Karpas-422 (cell line): ENCODE data around the gene MXRA8. TPM values are rescaled to one million over a fixed set of nuclear protein-coding genes. Genes with fewer than 3 reads are reported as not detected.

Experiments used
- DNase-seq: peaks from one replicate; pipeline ENCODE4 v3.0.0-alpha.2; 2015
- H2AFZ ChIP-seq: fragments of 200-600 bp; sonication (generic); 2 replicates; pipeline ENCODE4 v1.6.1; 2014; ENCODE audit warnings: antibody characterized with exemption, low read length, mixed read lengths
- H3K27ac ChIP-seq: fragments of 200-600 bp; sonication (generic); 2 replicates; pipeline ENCODE4 v1.5.1; 2014; ENCODE audit warnings: mild to moderate bottlenecking, low read length, moderate library complexity
- H3K27me3 ChIP-seq: fragments of 200-600 bp; sonication (generic); 2 replicates; pipeline ENCODE4 v1.6.1; 2014; ENCODE audit warnings: low read length, mixed read lengths
- H3K36me3 ChIP-seq: fragments of 200-600 bp; sonication (generic); 2 replicates; pipeline ENCODE4 v1.6.1; 2014; ENCODE audit warnings: low read length, mixed read lengths; ENCODE audit not compliant: insufficient read depth
- H3K4me1 ChIP-seq: fragments of 200-600 bp; sonication (generic); 2 replicates; pipeline ENCODE4 v1.6.1; 2014; ENCODE audit warnings: mild to moderate bottlenecking, low read length, mixed read lengths
- H3K4me2 ChIP-seq: fragments of 200-600 bp; sonication (generic); 2 replicates; pipeline ENCODE4 v1.6.1; 2014; ENCODE audit warnings: low read length, low read depth, mild to moderate bottlenecking; ENCODE audit not compliant: poor library complexity, severe bottlenecking
- H3K4me3 ChIP-seq: fragments of 200-600 bp; sonication (generic); 2 replicates; pipeline ENCODE4 v1.5.1; 2014; ENCODE audit warnings: mild to moderate bottlenecking, antibody characterized with exemption, low read length, mixed read lengths
- H3K79me2 ChIP-seq: fragments of 200-600 bp; sonication (generic); 2 replicates; pipeline ENCODE4 v1.6.1; 2014; ENCODE audit warnings: mild to moderate bottlenecking, low read length, mixed read lengths
- H3K9ac ChIP-seq: fragments of 200-600 bp; sonication (generic); 2 replicates; pipeline ENCODE4 v1.6.0; 2014; ENCODE audit warnings: low read length
- H3K9me2 ChIP-seq: fragments of 200-600 bp; sonication (generic), shearing (Covaris generic); replicated peaks from 2 replicates; pipeline ENCODE4 v1.6.0; 2014; ENCODE audit warnings: mild to moderate bottlenecking, low read length, moderate library complexity; ENCODE audit not compliant: insufficient read depth
- H3K9me3 ChIP-seq: fragments of 300-700, 200-600 bp; sonication (generic); 2 replicates; pipeline ENCODE4 v1.6.1; 2014; ENCODE audit warnings: low read length, mixed read lengths
- H4K20me1 ChIP-seq: fragments of 200-600 bp; sonication (generic); 2 replicates; pipeline ENCODE4 v1.6.1; 2014; ENCODE audit warnings: mild to moderate bottlenecking, antibody characterized with exemption, low read length, low read depth; ENCODE audit not compliant: insufficient read depth
- total RNA-seq: library from RNA; depleted of rRNA; stranded (reverse); fragments of >200 nt; shearing (Covaris generic); gene quantifications from 2 replicates; pipeline ENCODE4 v1.2.3, GENCODE V29; 2014; ENCODE audit warnings: low replicate concordance

The MXRA8 gene
- total RNA-seq, 1 experiment from 2014 or later: not detected

DNA sequence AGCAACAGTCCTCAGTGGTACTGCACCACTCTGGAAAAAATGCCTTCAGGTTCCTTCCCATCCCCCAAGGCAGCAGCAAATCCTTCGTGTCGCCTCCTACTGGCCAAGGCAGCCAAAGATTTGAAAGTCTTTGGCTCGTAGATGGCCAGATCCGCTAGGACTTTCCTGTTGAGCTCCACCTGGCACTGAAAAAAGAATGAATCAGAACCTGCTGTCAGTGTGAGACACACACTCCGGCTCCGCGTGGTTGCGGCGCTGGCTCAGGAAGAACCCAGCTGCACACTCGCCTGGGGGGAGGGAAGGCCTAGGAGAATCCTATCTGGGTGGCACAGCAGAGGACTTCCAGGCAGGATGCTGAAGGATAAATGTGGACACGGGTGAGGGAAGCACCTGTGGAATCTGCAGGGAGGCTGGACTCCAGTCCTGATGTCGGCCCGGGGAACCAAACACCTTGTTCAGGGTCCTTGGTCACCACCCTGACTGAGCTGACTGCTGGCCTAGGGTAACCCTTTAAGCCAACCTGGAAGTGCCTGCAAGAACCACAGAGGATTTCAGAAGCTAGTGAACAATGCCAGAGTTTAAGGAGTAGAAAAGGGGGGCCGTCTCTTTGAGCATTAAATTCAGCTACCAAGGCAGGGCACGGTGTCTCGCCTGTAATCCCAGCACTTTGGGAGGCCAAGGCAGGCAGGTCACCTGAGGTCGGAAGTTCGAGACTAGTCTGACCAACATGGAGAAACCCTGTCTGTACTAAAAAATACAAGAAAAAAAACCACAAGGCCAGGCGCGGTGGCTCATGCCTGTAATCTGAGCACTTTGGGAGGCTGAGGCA is 43.9 kb upstream of the MXRA8 start:
- Histone ChIP-seq H3K27ac (no peak overlapping the region), H3K27me3 (no peaks in the 10 kb centered on the region), H3K4me2 (no peak overlapping the region), H3K9me3 (no peaks in the 10 kb centered on the region), H3K79me2 (peaks cover 70% of the 10 kb centered on the region), H3K4me3 (no peak overlapping the region), H3K36me3 (peaks cover 40% of the 10 kb centered on the region), H2AFZ (no peak overlapping the region), H3K4me1 (peaks cover 43% of the 10 kb centered on the region), H3K9me2 (no peaks in the 10 kb centered on the region), H4K20me1 (peaks cover 16% of the 10 kb centered on the region; the same call in 1 of the 2 replicates), H3K9ac (no peak overlapping the region)
- peak; percentile 84 for DNase-seq

DNA sequence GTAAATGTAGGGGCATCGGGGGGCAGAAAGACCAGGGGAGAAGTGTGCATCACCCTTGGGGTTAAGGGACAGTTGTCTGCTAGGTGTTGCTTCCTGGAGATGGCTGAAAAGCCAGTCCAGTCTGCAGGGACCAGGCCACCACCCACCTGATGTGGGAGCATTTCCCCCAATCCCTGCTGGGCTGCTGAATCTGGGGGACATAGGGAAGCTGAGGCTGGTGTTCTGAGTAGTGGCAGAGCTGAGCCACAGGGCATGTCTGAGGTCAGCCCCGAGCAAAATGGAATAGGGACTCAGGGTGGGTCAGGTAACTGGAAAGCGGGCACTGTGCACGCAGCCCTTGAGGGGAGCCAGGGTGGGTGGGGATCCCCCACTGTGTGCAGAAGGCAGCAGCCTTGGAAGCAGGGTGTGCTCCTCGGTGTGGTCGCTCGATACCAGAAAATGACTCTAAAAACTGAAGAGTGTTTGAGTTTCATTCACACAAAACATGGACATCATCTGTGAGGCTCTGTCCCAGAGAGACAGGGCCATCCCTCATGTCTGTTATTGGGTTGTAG is 43.2 kb upstream of the MXRA8 start:
- no peaks in the 10 kb centered on the region for H3K9me3 ChIP-seq
- peak overlapping the region; percentile 96; the same call in 1 of the 2 replicates for H3K4me3 ChIP-seq
- peaks cover 44% of the 10 kb centered on the region for H3K36me3 ChIP-seq
- H2AFZ ChIP-seq: no peak overlapping the region
- H3K4me2 ChIP-seq: peak overlapping the region; percentile 76
- peak overlapping the region; percentile 96 for H3K9ac ChIP-seq
- peaks cover 45% of the 10 kb centered on the region for H3K4me1 ChIP-seq
- no peaks in the 10 kb centered on the region for H3K27me3 ChIP-seq
- H3K9me2 ChIP-seq: no peaks in the 10 kb centered on the region
- no peak for DNase-seq
- H3K79me2 ChIP-seq: peaks cover 68% of the 10 kb centered on the region
- H4K20me1 ChIP-seq: peaks cover 16% of the 10 kb centered on the region; the same call in 1 of the 2 replicates
- no peak overlapping the region for H3K27ac ChIP-seq

DNA sequence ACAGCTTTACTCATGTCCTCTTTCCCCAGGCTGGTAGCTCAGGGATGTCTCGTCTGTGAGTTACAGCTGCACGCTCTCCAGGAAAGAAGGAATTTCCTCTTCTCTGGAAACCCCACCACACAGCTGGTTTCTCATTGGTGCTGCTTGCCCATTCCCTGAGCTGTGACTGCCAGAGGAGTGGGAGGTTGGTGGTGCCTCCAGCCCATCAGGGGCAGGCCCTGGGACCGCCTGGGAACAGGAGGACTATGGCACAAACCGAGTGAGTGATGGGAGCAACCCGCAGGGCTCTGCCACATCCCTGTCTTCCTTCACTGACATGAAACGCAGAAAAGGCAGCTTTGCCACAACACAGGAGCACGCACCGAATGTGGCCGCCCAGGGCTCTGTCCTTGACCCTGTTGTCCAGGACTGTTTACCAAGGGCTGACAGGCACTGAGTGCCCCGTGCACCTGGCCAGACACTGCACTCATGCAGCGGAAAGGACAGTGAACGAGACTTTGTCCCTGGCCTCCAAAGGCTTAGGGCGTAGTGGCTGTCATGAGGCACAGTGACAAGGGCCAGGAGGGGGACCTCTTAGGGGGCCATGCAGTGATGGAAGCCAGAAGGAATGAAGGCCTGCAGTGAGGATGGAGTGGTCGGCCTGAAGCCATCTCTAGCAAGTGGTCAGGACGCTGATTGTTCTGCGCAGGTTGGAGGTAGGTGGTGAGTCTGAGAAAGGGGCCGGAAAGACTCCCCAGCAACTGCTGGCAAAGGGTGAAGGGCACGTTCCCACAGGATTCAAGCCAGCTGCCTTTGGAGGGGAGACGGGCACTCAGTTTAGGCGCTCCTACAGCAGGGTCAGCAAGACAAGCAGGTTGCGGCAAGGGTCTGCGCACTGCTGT is 42.5 kb upstream of the MXRA8 start:
- H3K36me3 ChIP-seq: peaks cover 42% of the 10 kb centered on the region
- DNase-seq: no peak
- no peak overlapping the region for H2AFZ ChIP-seq
- no peaks in the 10 kb centered on the region for H3K9me2 ChIP-seq
- H3K27me3 ChIP-seq: no peaks in the 10 kb centered on the region
- peaks cover 39% of the 10 kb centered on the region for H3K4me1 ChIP-seq
- H3K9me3 ChIP-seq: no peaks in the 10 kb centered on the region
- peaks cover 61% of the 10 kb centered on the region for H3K79me2 ChIP-seq
- H3K9ac ChIP-seq: peak overlapping the region; percentile 96
- peak overlapping the region; percentile 71; the same call in 1 of the 2 replicates for H3K27ac ChIP-seq
- H3K4me2 ChIP-seq: peak overlapping the region; percentile 76
- peaks cover 16% of the 10 kb centered on the region; the same call in 1 of the 2 replicates for H4K20me1 ChIP-seq
- H3K4me3 ChIP-seq: peak overlapping the region; percentile 96

DNA sequence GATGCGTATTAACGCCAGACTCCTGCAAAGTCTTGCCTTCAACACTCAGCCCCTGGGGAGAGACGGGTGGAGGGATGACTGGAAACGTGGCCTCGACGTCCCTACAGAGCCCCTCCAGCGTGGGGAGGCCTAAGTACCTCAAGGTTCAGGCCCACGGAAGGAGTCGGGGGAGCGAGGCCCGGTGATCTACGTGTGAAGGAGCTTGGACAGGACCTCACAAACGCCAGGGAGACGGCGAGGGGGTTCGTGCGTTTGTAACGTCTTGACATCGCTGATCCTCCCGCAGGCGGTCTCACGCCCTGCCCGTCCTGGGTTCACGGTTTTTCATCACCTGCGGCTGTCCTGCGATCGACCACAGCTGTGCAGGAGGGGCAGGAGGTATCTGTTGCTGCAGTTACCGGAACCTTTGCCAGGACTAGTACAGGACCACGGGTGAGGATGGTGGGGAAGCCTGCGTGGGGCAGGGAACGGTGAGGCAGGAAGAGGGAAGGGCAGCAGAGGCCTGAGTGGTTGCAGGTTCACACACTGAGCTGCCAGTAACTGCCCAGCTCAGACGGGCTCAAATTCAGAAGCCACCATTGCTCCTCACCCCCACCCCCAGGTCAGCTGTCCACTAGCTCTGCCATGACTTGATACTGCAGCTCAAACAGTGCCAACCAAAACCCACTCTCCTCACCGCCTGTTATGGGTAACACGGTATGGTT is 41.7 kb upstream of the MXRA8 start:
- peaks cover 16% of the 10 kb centered on the region; the same call in 1 of the 2 replicates for H4K20me1 ChIP-seq
- DNase-seq: peak; percentile 76
- no peak overlapping the region for H2AFZ ChIP-seq
- no peaks in the 10 kb centered on the region for H3K9me3 ChIP-seq
- H3K36me3 ChIP-seq: peaks cover 41% of the 10 kb centered on the region
- H3K4me2 ChIP-seq: peak overlapping the region; percentile 76
- H3K4me1 ChIP-seq: peaks cover 32% of the 10 kb centered on the region
- peak overlapping the region; percentile 96 for H3K4me3 ChIP-seq
- H3K9me2 ChIP-seq: no peaks in the 10 kb centered on the region
- H3K79me2 ChIP-seq: peaks cover 60% of the 10 kb centered on the region
- H3K27me3 ChIP-seq: no peaks in the 10 kb centered on the region
- H3K27ac ChIP-seq: peak overlapping the region; percentile 71
- peak overlapping the region; percentile 96 for H3K9ac ChIP-seq

DNA sequence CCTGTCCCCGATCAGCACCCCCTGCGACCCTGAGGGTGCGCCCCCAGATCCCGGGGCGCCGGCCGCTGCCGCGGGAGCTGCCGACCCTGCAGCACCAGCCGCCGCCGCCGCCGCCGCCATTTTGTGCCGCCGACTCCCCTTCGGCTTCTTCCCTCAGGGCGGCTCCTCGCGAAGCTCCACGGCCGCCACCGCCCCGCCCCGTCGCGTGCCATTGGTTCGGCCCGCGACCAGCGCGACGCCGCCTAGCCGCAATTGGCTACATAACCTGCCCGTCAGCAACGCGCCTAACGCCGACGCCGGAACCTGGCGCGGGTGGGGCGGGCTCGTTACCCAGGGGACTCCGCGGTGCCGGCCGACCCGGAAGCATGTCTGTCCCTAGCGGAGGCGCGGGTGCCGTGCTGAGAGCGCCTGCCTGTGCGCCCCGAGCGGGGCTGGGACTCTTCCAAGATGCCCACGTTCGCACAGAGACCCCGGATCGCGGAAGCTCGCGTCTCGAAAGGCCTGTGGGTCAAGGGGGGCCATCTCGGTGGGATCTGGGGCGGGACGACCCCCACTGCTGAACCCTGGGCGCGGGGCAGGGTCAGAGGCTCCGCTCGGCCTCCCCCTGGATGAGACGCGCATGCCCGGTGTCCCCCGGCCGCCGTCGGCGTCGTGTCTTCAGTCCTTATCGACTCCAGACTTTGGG is 41.0 kb upstream of the MXRA8 start, which contains the start of gene CCNL2:
Gene CCNL2, minus strand, starts transcription at position 149 of the 685 bp plus-strand sequence. Its CDS starts 29 bp downstream, at position 120.
- peak within 1 kb of the TSS; percentile 71 for H3K27ac ChIP-seq
- H3K9ac ChIP-seq: peak within 1 kb of the TSS; percentile 99
- peaks cover 40% of the 10 kb centered on the region for H3K36me3 ChIP-seq
- H4K20me1 ChIP-seq: peaks cover 16% of the 10 kb centered on the region; the same call in 1 of the 2 replicates
- H3K9me2 ChIP-seq: no peaks in the 10 kb centered on the region
- H3K4me2 ChIP-seq: peak within 1 kb of the TSS; percentile 76
- peak; percentile 100 for DNase-seq
- H2AFZ ChIP-seq: no peak within 1 kb of the TSS
- no peaks in the 10 kb centered on the region for H3K9me3 ChIP-seq
- peak within 1 kb of the TSS; percentile 96 for H3K4me3 ChIP-seq
- H3K27me3 ChIP-seq: no peaks in the 10 kb centered on the region
- peaks cover 56% of the 10 kb centered on the region for H3K79me2 ChIP-seq
- peaks cover 32% of the 10 kb centered on the region for H3K4me1 ChIP-seq

DNA sequence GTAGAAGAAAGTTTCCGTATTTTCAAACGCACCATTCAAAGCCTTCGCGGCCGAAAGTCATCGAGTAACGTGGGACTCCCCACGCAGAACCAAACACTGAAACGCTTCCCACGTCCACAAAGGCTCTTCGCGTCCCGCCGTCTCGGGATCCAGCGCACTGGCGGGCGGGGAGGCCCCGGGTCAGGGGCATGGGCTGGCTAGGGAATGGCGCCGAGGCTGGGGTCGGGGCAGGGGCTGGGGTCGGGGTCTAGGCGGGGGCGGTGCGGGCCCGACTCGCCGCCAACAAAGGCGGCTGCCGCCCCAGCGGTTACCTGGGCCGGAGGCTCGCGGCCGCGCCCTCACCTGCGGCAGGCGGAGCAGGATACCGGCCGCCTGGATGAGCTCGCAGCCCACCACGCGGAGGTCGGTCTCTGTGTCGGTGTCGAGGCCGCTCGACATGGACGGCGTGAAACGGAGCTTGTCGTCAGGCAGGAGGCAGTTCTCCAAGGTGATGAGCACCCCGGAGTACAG is 40.4 kb upstream of the MXRA8 start:
- no peaks in the 10 kb centered on the region for H3K27me3 ChIP-seq
- H3K4me2 ChIP-seq: peak overlapping the region; percentile 76
- H3K9me2 ChIP-seq: no peaks in the 10 kb centered on the region
- peak overlapping the region; percentile 56 for H3K27ac ChIP-seq
- H3K79me2 ChIP-seq: peaks cover 56% of the 10 kb centered on the region
- peaks cover 32% of the 10 kb centered on the region for H3K4me1 ChIP-seq
- H3K36me3 ChIP-seq: peaks cover 39% of the 10 kb centered on the region
- H3K9ac ChIP-seq: peak overlapping the region; percentile 99
- no peak for DNase-seq
- peaks cover 16% of the 10 kb centered on the region; the same call in 1 of the 2 replicates for H4K20me1 ChIP-seq
- no peak overlapping the region for H2AFZ ChIP-seq
- no peaks in the 10 kb centered on the region for H3K9me3 ChIP-seq
- peak overlapping the region; percentile 96 for H3K4me3 ChIP-seq
